ENCODE results near the gene MGMT.
A peak's percentile ranks its signal among the peaks of the same experiment; 100 is the strongest.

MGMT gene

DNA sequence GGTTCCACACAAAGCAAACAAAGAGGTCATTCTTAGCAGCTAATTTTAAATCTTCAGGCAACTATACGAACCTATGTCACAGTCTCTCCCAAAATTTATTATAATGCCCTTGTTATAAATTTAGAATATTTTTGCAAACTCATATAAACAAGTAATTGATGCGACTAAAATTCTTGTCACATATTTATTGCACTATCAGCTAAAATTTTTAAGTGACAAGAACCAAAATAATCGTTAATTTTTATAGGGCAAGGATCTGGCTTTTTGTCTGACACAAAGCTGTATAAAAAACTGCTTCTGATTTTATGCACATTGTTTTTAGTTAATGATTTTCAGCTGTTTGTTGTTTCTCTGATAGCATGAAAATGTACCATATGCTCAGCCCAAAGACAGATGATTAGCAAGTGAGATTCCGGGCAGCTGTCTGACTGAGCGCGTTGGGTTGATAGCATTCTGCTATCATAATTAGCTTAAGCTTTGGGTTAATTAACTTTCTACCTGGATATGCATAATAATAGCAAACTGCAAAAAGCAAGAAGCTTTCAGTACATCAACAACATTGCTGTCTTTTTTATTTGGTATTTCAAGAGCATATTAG, 136.0 kb downstream of the MGMT start:
- DNase-seq, result no peak

DNA sequence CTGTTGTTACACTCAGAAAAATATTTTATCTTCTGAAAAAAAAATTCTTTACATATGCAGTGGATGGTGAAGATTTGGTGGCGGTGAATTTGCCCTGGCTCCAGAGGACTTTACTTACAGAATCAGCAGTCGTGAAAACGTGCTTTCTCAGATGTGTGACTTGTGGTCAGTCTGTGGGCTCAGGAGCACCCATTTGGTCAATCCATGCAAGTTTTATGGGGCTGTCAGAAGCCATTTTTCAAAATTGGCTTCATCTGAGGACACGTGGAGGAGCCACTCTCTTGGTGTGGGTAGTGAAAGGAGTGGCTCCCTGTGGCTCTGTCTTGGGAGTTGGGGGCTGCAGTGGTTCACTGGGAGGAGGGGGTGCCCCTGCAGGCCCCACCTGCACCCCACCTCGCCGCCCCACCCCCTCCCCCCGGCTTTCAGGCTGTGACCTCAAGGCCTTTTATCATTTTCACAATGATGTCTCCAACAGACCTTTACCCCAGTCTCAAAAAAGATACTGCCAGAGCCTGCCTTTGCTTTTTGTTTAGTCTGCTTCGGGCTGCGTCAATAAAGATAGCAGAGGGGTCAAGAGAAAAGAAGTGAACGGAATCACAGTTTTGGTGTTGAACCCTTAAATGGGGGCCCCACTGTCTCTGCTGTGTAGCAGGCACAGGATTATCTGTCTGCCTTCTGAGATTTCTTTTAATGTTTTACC, 137.4 kb downstream of the MGMT start:
- DNase-seq, result no peak

DNA sequence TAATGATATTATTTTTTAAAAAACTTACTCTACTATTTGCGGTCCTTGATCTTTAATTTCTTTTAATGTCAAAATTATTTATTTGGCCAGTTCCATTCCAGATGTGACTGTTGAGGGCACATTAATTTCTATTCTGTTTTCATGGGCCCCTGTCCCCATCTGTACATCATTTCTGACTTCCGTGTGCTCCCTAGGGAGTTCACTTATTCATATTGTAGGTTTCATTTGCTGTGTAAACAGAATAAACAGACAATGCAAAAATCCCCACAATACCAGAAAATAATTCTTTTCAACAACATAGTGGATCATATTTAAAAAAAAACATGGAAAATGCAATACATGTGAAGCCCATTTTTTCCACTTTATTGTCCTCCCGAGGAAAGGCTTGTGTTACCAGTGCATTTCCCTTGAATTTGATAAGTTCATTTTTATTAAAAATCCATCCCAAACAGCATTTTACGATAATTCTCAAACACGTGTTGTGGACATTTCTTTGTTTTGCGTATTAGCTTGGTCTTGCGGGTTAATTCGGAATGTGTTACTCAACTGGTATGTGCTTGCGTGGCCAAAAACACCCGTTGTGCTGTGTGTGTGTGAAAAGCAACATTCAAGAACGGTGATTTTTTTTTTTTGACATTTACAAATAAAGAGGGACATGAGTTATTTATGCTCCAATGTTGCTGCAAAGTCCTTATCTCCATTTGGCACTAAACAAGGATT, 138.4 kb downstream of the MGMT start:
- DNase-seq, result no peak

DNA sequence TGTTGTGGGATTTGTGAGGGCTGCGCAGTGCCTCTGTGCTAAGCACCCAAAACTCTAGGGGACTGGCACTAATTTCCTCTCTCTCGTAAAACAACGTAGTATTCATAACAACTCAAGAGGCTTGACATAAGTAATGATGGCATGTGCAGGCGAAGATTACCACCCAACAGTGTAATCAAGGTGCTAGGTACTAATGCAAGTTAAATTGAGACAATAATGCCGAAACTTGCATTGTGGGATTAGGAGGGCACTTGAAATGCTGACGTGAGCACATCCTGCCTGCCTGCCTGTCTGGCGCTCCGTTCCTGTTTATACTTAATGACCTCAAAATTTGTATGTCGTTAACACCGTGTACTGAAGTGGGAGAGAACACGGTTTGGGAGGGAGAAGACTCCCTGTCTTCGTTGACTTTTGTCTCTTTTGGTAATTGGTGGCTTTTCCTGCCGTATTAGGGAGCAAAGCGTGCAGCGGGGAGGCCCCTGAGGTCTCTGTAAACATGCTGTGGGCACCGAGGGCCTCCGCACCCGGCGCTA, 139.0 kb downstream of the MGMT start:
- peak; percentile 3 for DNase-seq

DNA sequence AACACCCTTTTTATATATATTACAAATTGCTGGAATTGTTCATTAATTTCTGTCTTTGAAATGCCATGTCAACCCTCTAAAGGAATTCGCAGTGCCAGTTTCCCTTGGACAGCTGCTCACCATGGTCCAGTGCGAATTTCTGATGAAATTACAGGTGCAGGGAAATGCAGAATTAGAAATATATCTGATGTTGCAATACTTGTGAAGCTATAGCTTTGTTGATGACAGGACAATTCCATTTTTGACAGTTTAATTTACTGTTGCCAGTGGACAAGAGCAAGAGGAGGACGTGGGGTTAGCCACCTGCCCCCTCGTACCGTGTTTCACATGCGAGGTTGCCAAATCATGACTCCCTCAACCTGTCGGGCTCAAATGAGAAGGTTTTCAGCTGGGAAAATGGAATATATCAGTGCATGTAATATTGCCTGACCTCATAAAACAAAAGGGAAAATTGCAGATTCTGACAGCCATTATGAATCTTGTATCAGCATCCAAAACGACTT, 140.6 kb downstream of the MGMT start:
- DNase-seq, result no peak

DNA sequence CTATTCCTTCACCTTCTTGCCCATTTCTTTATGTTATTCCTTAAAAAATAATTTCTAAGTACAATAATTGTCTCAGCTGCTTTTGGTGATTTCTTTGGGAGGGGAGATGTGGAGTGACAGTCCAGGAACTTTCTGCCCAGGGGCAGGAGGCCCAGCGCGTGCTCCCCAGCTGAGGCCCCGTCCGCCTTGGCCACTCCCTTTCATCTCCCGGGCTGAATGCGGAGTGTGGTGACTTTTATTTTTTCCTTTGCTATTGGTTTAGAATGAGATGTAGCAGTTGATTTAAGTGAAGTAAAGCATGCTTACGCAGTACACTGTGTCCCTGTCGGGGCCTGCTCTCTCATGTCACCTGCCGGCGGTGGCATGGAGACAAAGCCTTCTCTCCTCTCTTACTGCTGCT, 141.6 kb downstream of the MGMT start:
- no peak for DNase-seq

DNA sequence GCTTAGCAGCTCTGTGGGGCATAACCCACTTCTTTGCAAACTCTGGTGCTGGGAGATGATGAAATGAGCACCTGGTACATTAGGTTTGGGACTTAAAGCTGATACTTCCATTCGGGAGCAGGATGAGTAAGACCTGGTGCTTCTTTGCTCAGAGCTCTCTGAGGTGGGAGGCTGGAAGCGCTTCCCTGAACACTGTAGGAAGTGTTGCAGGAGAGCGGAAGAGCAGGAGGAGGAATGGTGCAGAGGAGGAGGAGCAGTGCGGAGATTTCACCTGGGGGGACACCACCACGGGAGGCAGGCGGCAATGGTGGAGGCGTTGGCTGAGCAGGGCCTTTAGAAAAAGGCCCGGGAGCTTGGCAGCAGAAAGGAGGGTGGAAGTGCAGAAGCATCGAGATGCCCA, 142.5 kb downstream of the MGMT start:
- DNase-seq, result no peak

DNA sequence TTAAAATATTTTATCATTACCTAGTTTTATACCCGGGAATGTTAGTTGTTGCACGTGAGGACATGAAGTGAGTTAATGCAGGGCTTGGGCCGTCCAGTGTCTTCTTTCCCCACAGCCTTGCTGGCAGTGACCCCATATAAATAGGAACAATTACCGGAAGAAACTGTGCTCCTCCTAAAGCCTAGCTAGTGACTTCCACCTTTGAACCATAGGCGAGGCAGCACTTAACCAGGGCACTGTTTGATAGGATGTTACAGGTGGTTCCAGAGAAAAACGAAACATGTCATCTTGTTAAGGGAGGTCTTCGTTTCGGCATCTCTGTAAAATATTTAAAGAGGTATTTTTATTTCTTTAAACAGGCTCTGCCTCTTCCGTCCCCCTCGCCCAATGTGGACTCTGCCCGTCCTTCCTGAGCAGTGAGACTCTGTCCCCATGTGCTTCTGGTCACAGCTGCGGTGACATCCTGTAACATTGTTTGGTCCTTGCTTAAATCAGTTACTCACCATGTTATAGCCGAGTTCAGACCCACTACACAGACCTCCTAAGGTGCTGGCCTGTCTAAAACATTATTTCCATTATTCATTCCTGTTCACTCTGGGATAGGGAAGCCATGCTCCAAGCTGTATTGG, 145.6 kb downstream of the MGMT start:
- no peak for DNase-seq

DNA sequence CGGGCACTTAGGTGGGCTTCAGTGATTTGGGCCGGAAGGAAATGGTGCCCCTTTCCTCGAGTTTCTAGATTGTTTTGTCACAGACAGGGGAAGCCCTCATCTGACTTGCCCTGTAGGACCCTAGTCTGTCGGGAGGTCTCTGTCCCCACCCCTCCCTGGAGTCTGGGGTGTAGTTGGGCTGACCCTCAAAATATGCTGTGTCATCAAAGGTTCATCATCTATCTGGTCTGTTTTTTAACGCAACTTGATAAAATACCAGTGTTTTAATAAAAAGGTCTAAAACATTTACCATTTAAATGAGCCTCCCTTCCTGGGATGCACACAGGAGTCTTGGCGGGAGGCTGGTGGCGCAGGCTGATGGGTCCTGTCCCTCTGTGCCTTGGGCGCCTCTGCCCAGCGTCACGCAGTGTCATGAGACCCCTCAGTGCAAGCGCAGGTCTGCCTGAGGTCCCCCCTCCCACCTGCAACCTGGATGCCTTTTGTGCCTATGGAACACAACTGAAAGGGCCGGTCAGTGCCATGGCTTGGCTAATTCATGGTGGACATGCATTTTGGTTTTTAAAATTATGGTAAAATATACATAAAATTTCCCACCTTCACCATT, 146.4 kb downstream of the MGMT start:
- DNase-seq, result no peak

DNA sequence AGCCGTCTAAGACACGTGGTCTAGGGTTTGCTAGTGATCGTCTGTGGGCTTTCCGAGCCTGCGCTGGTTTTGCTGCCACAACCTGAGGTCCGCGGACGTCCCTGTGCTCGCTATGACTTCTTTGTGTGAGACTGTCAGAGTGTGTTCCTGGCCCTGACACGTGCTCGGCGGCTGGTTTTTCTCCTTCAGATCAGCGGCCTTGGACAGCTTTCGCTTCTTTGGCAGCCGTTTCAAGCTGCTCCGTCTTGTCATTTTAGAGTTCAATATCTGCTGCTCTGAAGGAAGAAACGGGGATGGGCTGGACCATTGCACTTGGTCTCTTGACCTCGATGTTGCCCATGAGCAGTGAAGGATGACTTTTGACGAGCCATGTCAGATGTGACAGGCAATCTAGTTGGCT, 147.3 kb downstream of the MGMT start:
- DNase-seq, result no peak

DNA sequence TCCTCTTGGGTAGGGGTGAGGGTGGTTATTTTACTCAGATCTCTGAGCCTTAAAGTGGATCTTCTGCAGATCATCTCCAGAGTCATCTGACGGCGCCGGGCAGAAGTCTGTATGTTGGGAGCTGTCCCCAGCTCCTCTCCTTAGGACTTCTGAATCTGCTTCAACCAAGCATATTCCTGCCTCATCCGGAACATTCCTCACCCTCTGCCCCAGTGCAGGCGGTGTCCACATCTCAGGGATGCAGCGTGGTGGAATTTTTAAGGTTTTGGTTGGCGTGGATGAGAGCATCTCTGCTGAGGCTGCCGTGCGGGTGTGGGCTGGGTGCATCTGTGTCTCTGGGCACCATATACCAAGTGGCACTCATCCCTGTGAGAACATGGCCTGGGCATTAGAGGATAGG, 148.3 kb downstream of the MGMT start:
- no peak for DNase-seq

DNA sequence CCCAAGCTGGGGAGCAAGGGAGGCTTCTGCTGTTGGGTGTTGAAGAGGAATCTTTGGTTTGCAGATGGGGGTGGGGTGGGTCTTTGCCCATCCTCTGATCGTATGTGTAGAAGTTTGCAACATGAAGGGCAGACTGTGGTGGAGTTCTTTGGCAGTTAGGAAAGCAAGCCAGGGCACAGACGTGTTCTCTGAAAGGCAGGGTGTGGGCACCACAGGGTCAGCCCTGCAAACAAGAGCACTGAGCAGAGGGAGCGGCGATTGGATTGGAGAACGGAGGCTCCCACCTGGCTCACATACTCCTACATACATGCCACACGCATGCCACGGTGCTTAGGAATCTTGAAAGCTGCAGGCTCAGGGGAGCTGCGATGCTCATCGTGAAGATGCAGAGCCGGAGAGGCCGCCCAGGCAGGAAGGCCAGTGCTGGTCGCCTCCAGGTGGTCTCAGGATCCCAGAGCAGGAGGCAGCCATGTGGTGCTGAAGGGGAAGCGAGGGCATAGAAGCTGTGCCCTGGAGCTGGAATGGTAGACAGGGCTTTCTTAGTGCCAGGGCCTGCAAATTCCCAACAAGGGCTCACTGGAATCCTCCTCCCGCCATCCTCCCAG, 149.0 kb downstream of the MGMT start:
- no peak for DNase-seq

DNA sequence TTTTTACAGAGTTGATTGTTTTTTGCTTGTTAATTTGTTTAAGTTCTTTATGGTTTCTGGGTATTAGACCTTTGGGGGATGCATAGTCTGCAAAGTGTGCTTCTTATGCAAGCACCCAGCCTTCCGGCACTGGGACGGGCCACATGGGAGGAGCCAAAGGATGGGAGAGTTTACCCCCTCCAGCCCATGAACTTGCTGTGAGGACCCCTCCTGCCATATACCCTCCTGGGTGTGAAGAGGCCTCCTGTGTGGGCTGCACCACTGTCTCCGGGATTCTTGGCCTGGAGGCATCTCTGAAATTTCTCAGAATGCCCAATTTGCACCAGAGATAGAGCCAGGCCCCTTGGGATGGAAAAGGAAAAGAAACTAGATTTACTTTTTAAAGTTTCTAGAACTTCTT, 150.7 kb downstream of the MGMT start:
- no peak for DNase-seq

DNA sequence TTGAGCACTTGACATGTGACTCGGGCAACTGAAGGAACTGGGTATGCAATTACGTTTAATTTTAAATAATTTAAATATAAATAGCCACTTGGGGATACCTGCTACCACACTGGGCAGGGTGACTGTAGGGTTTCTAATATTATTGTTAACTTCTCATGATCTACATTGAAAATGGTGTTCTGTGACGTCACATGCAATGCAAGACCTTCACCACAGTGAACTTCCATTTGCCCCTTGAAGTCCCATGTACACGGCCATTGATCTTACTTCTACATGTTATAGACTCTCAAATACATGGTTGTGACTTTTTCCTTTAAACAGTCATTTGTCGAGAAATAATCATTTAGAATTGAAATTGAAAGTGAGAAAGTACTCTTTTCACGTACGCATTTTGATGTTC, 154.0 kb downstream of the MGMT start:
- DNase-seq, result no peak

DNA sequence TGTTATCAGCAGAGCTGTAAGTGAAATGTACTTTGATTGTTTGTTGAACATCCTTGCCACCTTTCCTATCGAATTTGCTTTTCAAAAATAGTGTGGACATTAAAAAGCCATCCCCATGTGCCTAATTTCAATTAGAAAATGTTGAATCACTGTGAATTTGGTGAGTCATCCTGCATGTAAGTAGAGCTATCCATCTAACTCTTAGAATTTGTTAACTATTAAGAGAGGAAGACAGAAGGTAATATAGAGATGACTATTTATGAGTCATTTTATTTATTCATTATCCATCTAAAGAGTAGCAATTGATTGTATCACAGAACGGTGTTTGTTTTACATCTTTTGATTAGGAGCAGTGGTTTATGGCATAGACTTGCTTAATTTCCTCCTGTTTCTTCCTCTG, 154.7 kb downstream of the MGMT start:
- DNase-seq, result no peak

DNA sequence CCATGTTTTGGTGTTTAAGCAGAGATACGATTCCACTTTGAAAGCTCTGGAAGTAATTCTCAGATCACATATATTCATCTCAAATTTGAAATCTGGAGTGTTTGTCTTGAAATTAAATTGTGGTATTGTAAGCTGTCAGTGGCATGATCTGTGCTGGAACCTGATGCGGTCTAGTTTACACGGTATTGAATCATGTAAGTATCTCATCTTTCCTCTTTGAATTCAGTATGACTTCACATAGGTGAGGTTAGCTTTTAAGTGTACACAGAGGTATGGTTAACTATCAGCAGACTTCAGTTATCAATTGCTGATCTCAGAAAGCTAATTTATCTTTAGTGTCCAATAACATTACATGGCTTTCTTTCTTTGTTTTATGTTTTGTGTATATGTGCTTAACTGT, 155.2 kb downstream of the MGMT start:
- DNase-seq, result no peak

DNA sequence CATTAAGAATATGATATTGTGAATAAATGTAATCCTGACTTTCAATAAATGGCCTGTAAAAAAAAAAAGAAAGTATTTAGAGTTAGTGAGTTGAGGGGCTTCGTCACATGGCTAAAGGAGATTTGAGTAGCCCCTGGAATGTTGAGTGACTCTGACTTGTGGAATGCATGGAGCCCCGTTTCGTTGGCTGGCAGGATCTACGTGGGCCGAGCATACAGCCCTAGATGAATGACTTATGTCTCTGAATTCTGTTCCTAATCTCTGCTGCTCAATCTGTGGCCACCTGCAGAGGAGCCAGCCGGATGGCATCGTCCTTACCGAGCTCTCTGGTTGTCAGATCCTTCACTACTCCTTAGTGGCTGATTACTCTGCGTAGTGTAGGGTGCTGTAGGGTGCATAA, 155.7 kb downstream of the MGMT start:
- no peak for DNase-seq

DNA sequence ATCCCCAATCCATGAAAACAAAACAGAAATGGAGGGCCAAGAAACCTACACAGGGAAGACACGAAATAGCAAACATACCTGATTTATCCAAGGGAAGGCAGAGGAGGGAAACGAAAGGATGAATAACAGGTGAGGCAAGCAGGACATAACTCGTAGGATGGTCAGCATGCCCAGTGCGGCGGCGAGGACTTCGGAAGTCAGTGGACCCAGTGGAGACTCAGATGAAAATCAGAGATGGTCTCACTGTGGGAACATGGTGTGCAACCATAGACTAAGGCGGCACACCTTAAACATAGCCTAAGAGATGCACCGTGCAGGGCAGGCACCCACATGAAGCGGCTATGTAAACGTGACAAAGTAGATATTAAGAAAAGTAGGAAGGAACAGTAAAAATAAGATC, 157.5 kb downstream of the MGMT start:
- DNase-seq, result no peak

DNA sequence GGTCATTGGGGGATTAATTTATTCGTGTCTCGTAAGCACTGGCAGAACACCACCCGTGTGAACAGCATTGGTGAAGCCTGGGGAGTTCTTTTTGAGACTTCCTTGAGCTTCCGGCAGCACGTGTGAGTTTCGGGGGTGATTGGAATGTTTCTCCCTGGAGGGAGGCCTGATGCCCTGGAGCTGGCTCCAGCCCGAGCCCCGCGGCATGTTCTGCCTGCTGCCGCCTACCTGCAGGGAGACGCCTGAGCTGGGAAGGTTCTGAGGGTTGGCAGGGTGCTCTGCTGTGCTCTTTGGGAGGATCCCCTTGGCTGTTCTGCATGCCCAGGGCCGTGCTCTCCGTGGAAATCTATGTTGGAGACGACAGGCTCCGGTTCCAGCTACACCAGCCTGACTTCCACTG, 159.3 kb downstream of the MGMT start:
- DNase-seq, result no peak

DNA sequence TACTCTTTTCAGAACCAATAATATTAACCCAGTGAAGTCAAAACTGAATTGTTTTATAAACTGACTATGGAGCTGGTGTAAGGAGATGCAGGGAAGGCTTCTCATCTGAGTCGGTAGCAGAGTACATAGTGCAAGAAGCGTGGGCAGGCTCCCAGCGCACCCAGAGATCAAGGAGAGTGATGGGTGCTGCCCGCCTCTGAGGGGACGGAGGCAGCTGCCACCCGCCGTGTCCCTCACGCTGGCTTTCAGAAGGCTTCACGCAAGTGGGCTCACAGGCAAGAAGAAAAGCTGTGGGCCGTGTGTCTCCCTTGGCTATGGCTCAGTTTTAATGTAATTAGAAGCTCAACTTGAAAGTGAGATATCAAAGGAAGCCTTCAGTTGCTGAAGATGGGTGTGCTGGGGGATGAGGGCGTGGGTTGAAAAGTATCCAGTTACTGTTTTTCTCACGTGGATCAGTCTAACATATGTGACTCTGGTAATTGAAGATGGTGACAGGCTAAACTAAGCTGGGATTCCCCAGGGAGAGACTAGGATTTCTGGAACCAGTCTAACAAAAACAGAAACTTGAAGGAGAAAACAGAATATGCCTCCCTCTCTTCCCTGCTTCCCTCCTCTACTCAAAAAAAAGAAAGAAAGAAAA, 159.9 kb downstream of the MGMT start:
- no peak for DNase-seq

DNA sequence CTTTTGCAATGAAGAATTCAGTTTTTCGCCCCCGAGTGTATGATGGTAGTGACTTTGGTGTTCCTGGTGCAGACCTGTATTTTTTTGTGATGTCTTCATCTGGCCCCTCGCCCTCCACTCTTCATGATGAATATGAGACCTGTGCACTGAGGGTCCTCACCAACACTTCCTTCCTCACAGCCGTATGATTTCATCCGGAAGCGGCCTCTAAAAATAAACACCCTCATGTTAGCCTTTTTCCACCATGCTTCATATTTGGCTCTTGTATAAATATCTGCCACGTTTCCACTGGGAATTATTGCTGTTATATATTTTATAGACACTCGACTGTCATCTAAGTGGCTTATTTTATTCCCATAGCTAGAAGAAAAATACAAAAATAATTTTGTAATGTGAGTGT, 160.4 kb downstream of the MGMT start:
- no peak for DNase-seq

DNA sequence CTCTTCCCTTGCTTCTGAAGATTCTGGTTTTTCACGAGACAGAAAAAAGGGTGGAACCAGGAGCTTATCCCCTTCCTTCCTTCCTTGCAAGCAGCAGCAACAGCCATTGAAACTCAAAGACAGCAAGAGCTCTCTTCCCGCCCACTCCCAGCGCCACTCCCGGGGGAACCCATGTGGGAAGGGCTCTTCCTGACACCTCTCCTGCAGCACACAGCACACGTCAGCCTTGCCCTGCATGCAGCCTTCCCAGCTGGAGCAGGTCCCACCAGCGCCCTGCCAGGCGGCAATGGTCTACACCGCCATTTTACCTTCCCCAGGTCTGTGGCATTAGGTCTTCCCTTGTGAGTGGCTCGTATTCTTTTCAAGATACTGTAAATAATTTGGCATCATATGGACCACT, 161.8 kb downstream of the MGMT start:
- DNase-seq, result no peak
